DMS153 treated with DMSO at 0.1 percent for 48 hours (cell line): ENCODE results near the gene WNK2.

Source experiments
- DNase-seq: peaks from one replicate; lab custom pipeline; 2025; ENCODE audit not compliant: unreplicated experiment; lab: John Stamatoyannopoulos, UW

The WNK2 gene

GRCh38 chr9:93265301-93265971 lies 81.5 kb downstream of the WNK2 start:
- no peak for DNase-seq

- no peak for DNase-seq
These were observed 82.0 kb downstream of the WNK2 start for GRCh38 chr9:93265972-93266371.

- DNase-seq, result no peak
These were observed 82.6 kb downstream of the WNK2 start for GRCh38 chr9:93266521-93267001.

GRCh38 chr9:93267091-93267541 lies 83.2 kb downstream of the WNK2 start:
- no peak for DNase-seq

GRCh38 chr9:93267681-93268505 lies 84.0 kb downstream of the WNK2 start:
- DNase-seq, result no peak

- peak; percentile 89 for DNase-seq
These were observed 84.8 kb downstream of the WNK2 start for GRCh38 chr9:93268551-93269314.

- no peak for DNase-seq
These were observed 87.0 kb downstream of the WNK2 start for GRCh38 chr9:93270976-93271375.

- no peak for DNase-seq
These were observed 93.0 kb downstream of the WNK2 start for GRCh38 chr9:93276973-93277372.

- DNase-seq, result no peak
These were observed 94.2 kb downstream of the WNK2 start for GRCh38 chr9:93278144-93278543.

GRCh38 chr9:93280661-93281259 lies 96.8 kb downstream of the WNK2 start:
- DNase-seq, result no peak

GRCh38 chr9:93286252-93287188 lies 102.6 kb downstream of the WNK2 start:
- peak; percentile 29 for DNase-seq

GRCh38 chr9:93287189-93287552 lies 103.2 kb downstream of the WNK2 start:
- DNase-seq, result no peak

GRCh38 chr9:93287593-93287992 lies 103.7 kb downstream of the WNK2 start:
- DNase-seq, result no peak

- no peak for DNase-seq
These were observed 104.4 kb downstream of the WNK2 start for GRCh38 chr9:93288341-93288740.

GRCh38 chr9:93288891-93289883 lies 105.2 kb downstream of the WNK2 start:
- DNase-seq, result no peak

GRCh38 chr9:93290495-93291434 lies 106.8 kb downstream of the WNK2 start:
- DNase-seq, result no peak

GRCh38 chr9:93291536-93292287 lies 107.8 kb downstream of the WNK2 start:
- no peak for DNase-seq
